OCI-LY3 (cell line): ENCODE data around the gene SENP6.

ENCODE experiments used
- H2AFZ ChIP-seq: fragments of 200-600, 300-600 bp; shearing (Covaris generic); 2 replicates; pipeline ENCODE4 v1.6.0; 2014; ENCODE audit warnings: antibody characterized with exemption, low read depth, low read length
- H3K27ac ChIP-seq: fragments of 200-600, 300-600 bp; sonication (generic); 2 replicates; pipeline ENCODE4 v1.5.1; 2014; ENCODE audit warnings: mild to moderate bottlenecking, low read length, moderate library complexity, mixed read lengths
- H3K27me3 ChIP-seq: fragments of 200-600, 300-600 bp; sonication (generic); 2 replicates; pipeline ENCODE4 v1.6.1; 2014; ENCODE audit warnings: low read depth, low read length, mixed read lengths
- H3K36me3 ChIP-seq: fragments of 200-600, 300-600 bp; sonication (generic); replicated peaks from 2 replicates; pipeline ENCODE3; 2014; ENCODE audit warnings: low read depth, low read length, mixed read lengths
- H3K4me1 ChIP-seq: fragments of 300-600, 200-600 bp; sonication (generic); 2 replicates; pipeline ENCODE4 v1.6.1; 2014; ENCODE audit warnings: low read length, mixed read lengths
- H3K4me2 ChIP-seq: fragments of 200-600, 300-600 bp; sonication (generic); 2 replicates; pipeline ENCODE4 v1.6.1; 2014; ENCODE audit warnings: low read length, mixed read lengths
- H3K4me3 ChIP-seq: fragments of 300-600, 200-600 bp; sonication (generic); 2 replicates; pipeline ENCODE4 v1.5.1; 2014; ENCODE audit warnings: antibody characterized with exemption, mild to moderate bottlenecking, low read length, moderate library complexity
- H3K79me2 ChIP-seq: fragments of 300-600, 200-600 bp; shearing (Covaris generic); 2 replicates; pipeline ENCODE4 v1.6.1; 2014; ENCODE audit warnings: mild to moderate bottlenecking, low read length, mixed read lengths
- H3K9ac ChIP-seq: fragments of 300-600, 200-600 bp; shearing (Covaris generic); 2 replicates; pipeline ENCODE4 v1.6.0; 2014; ENCODE audit warnings: mild to moderate bottlenecking, low read length, moderate library complexity
- H3K9me3 ChIP-seq: fragments of 200-600, 300-600 bp; shearing (Covaris generic); 2 replicates; pipeline ENCODE4 v1.6.1; 2014; ENCODE audit warnings: low read length, mixed read lengths; ENCODE audit not compliant: insufficient read depth
- H4K20me1 ChIP-seq: fragments of 200-600, 300-600 bp; sonication (generic); 2 replicates; pipeline ENCODE4 v1.6.1; 2016; ENCODE audit warnings: low read length, mixed read lengths; ENCODE audit not compliant: insufficient read depth
- EZH2phosphoT487 ChIP-seq: fragments of 200-600 bp; shearing (Covaris generic); IDR thresholded peaks from 2 replicates; pipeline ENCODE4 v1.6.1; 2018; ENCODE audit warnings: antibody characterized with exemption, mixed run types, low read depth
- TF ChIP-seq, protein P1 (sequence below): fragments of 200-600, 300-600 bp; sonication (generic); IDR thresholded peaks from 2 replicates; pipeline ENCODE4 v1.5.1; 2014; ENCODE audit warnings: antibody characterized with exemption, low read length, low read depth

Gene SENP6

DNA sequence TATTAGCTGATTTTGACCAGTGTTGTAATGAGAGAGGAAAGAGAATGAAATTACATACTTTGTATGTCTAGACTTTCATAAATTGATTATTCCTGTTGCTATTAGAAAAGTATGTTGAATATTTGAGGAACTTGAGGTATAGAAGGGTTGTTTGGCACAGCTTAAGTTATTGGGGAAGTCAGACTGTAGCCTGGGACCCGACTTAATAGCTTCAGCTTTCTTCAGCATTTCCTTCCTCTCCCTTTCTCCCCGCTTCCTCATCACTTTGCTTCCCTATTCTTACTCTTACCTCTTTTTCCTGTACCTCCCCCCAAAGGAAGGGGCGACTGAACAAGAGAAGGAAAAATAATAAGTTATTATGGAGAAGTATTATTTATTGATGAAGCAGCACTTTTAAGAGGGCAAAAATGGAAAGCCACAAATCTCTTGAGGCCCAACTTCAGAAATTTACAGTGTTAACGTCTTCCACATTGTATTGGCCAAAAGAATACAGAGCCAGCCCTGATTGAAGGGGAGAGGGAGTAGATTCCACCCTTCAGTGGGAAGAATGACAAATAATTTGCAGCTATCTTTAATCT lies 7.4 kb downstream of the SENP6 start:
- peaks cover 100% of the 10 kb centered on the region for H3K79me2 ChIP-seq
- H3K4me1 ChIP-seq = peaks cover 52% of the 10 kb centered on the region

DNA sequence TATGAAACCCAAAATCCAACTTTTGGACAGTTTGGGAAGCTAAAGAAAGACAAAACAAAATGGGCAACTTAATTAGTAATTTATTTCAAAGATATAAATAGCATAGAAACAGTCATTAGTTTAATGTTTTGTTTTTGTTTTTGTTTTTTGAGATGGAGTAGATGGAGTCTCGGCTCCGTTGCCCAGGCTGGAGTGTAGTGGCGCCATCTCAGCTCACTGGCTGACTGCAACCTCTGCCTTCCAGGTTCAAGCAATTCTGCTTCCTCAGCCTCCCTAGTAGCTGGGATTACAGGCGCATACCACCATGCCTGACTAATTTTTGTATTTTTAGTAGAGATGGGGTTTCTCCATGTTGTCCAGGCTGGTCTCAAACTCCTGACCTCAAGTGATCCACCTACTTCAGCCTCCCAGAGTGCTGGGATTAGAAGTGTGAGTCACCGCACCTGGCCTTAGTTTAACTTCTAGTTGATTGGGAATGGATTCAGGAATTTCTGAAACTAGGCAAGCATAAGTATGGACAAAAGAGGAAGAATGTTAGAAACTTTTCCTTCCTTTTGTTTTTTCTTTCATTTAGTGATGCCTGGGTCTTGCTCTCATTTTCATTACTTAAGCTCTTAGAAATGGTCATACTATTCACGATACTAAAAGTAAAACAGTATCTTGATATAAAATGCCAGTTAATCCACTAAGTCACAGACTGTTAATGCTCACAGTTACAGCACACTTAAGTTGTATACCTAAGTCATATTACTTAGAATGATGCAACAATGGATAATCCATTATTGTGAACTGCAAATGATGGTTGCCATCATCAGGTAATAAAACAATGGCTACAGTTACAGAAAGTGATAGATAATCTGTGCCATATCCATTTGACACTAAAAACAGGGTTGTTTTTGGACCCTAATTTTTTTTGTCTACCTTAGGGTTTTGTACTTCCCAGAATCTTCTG lies 8.2 kb downstream of the SENP6 start:
- peaks cover 7% of the 10 kb centered on the region for H3K36me3 ChIP-seq
- no peak overlapping the region for H3K4me3 ChIP-seq
- peaks cover 100% of the 10 kb centered on the region for H3K79me2 ChIP-seq
- H4K20me1 ChIP-seq = peaks cover 99% of the 10 kb centered on the region
- no peak overlapping the region for H3K4me2 ChIP-seq
- no peak for TF ChIP-seq EZH2phosphoT487
- H3K4me1 ChIP-seq = peaks cover 50% of the 10 kb centered on the region
- no peak overlapping the region for H3K9ac ChIP-seq
- H2AFZ ChIP-seq = no peak overlapping the region
- H3K27ac ChIP-seq = no peak overlapping the region
- 0 out of 2 replicates have a peak, but pooled peaks cover 3% of the 10 kb centered on the region for H3K9me3 ChIP-seq
- no peaks in the 10 kb centered on the region for H3K27me3 ChIP-seq

More for the DNA sequence above, 7.4 kb downstream of the SENP6 start:
- Histone ChIP-seq H2AFZ (no peak overlapping the region), H3K9me3 (0 out of 2 replicates have a peak, but pooled peaks cover 3% of the 10 kb centered on the region), H3K27me3 (no peaks in the 10 kb centered on the region), H3K27ac (0 out of 2 replicates have a peak overlapping the region, but pooled peaks have one; percentile 15), H3K36me3 (peaks cover 5% of the 10 kb centered on the region), H3K4me3 (no peak overlapping the region), H3K4me2 (peak overlapping the region; percentile 37), H4K20me1 (peaks cover 92% of the 10 kb centered on the region), H3K9ac (no peak overlapping the region)
- TF ChIP-seq, protein P1, sequence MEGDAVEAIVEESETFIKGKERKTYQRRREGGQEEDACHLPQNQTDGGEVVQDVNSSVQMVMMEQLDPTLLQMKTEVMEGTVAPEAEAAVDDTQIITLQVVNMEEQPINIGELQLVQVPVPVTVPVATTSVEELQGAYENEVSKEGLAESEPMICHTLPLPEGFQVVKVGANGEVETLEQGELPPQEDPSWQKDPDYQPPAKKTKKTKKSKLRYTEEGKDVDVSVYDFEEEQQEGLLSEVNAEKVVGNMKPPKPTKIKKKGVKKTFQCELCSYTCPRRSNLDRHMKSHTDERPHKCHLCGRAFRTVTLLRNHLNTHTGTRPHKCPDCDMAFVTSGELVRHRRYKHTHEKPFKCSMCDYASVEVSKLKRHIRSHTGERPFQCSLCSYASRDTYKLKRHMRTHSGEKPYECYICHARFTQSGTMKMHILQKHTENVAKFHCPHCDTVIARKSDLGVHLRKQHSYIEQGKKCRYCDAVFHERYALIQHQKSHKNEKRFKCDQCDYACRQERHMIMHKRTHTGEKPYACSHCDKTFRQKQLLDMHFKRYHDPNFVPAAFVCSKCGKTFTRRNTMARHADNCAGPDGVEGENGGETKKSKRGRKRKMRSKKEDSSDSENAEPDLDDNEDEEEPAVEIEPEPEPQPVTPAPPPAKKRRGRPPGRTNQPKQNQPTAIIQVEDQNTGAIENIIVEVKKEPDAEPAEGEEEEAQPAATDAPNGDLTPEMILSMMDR = no peak
- TF ChIP-seq EZH2phosphoT487 = no peak

DNA sequence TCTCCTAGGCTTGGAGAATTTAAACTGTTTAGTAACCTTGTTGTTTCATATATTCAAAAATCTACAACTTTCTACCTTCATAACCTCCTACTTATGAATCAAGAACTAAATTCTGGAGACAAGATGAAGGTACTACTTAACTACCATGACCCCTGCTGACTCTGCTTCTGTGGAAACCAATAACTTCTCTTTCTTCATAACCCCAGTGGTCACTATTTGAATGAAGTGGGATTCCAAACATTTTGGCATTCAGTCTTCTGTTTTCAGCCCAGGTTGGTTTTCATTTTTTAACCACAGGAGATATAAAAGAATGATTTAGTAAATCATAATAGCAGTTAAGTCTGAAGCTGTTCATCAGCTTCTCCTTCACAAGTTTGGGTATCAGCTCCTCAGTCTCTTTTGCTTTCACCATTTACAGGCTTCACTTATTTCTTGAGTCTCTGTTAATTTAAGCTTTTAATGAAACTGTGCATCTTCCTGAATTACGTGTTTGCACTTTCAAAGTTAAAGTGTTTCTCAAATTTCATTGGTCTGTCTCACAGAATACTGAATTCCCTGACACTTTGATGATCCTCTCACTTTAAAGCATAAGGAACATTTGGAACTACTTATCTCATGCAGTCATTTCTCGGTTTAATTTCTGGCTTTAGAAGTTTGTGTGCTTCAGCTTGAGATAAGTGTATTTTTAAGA lies 9.5 kb downstream of the SENP6 start:
- TF ChIP-seq, protein P1 = no peak
- no peak for TF ChIP-seq EZH2phosphoT487
- Histone ChIP-seq H4K20me1 (peaks cover 99% of the 10 kb centered on the region), H3K27ac (no peak overlapping the region), H3K4me1 (peaks cover 42% of the 10 kb centered on the region), H3K9ac (no peak overlapping the region), H3K79me2 (peaks cover 100% of the 10 kb centered on the region), H3K9me3 (0 out of 2 replicates have a peak, but pooled peaks cover 3% of the 10 kb centered on the region), H3K27me3 (no peaks in the 10 kb centered on the region), H3K36me3 (peaks cover 7% of the 10 kb centered on the region), H3K4me2 (no peak overlapping the region), H3K4me3 (no peak overlapping the region), H2AFZ (no peak overlapping the region)

DNA sequence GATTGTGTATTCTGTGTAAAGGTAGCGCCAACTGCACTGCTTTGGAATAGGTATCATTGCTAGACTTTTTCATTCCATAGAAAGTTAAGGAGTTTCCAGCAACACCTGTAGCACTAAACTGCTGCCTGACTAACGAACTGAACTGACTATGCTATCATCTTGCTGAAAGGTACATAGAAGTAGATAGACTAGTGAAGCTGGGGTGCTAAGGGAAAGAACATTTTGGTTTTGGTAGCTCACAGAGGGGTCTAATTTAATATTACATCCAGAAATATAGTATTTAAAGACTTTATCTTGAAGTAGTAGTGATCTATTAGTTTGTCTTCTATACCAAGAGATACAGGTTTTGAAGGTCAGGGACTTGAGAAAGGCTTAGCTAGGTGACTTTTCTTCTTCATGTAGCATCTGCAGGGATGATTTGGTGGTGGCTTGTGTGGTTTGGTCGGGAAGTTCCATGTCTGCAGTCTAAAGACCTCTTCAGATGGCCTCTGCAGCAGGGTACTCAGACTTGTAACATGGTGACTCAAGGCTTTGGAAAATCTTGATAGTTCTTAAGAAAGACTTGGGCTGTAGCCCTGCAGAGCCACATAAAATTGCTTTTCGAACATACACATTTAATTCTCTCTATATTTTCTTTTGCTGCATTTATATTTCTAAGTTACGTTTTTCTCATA lies 10.2 kb downstream of the SENP6 start:
- H3K79me2 ChIP-seq = peaks cover 100% of the 10 kb centered on the region
- H3K9ac ChIP-seq = no peak overlapping the region
- TF ChIP-seq, protein P1 = no peak
- TF ChIP-seq EZH2phosphoT487 = no peak
- no peaks in the 10 kb centered on the region for H3K27me3 ChIP-seq
- no peak overlapping the region for H3K27ac ChIP-seq
- H2AFZ ChIP-seq = no peak overlapping the region
- 0 out of 2 replicates have a peak, but pooled peaks cover 3% of the 10 kb centered on the region for H3K9me3 ChIP-seq
- peaks cover 42% of the 10 kb centered on the region for H3K4me1 ChIP-seq
- peak overlapping the region; percentile 23; the same call in 1 of the 2 replicates for H3K4me2 ChIP-seq
- peaks cover 7% of the 10 kb centered on the region for H3K36me3 ChIP-seq
- H3K4me3 ChIP-seq = no peak overlapping the region
- H4K20me1 ChIP-seq = peaks cover 92% of the 10 kb centered on the region
